NCI-H1436 (cell line): Measurements from ENCODE around the gene PKHD1.

Experiments used
- DNase-seq: peaks from one replicate; lab custom pipeline; 2025; lab: John Stamatoyannopoulos, UW

PKHD1 gene

GRCh38 chr6:51788121-51788520, 299.3 kb downstream of the PKHD1 start:
- no peak for DNase-seq

DNA sequence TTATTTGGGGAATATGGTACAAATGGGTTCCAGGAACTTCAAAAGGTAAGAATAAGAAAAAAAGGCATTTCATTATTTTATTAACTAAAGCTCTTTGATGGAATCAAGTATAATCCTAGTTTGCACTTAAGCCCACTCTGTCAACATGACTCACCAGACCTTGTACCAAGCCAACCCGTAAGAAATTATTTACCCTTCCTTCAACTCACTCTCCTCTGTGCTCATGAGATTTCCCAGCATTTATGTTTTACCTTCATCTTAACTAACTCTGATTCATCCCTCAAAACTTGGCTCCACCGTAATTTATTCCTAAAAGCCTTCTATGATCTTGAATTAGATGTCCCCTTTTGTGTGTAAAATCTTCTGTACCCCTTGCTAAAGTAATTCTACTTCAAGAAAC, 308.7 kb downstream of the PKHD1 start:
- no peak for DNase-seq

- no peak for DNase-seq
These were observed 309.8 kb downstream of the PKHD1 start for GRCh38 chr6:51777618-51778017.

DNA sequence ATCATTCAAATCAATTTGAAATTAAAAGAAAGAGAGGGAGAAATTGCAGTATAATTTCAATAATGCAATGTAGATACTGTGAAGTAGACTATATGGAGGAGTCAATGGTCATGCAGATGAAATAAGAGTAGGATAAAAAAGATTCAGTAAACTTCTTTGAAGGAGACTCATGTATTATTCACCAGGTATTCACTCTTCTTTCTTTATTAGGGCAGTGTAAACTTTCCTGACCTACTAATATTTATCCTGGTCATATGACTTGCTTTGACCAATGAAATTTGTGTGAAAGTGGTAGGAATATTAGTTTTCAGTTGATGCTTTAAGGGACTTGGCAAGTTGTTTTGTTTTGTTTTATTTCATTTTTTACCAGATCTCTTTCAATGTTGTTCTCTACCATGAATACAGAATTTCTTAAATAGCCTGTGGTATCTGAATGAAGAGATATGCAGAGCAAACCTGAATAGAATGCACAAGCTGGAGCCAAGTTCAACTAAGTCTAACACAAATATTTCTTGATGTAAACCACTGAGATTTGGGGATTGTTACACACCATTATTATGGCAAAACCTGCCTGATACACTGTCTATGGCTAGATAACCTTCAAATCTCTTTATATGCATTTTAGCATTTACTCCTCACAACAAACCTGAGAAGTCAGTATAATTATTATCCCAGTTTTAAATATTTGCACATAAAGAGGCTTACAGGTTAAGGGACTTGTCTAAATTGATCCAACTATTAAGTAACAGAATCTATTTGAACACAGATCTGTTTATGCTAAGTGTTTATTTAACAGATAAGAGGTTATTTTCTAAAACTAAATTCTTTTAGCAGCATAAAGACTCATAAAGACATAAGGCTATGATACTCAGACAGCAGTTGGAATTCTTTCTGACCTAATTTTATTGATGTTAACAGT, 311.2 kb downstream of the PKHD1 start:
- no peak for DNase-seq

DNA sequence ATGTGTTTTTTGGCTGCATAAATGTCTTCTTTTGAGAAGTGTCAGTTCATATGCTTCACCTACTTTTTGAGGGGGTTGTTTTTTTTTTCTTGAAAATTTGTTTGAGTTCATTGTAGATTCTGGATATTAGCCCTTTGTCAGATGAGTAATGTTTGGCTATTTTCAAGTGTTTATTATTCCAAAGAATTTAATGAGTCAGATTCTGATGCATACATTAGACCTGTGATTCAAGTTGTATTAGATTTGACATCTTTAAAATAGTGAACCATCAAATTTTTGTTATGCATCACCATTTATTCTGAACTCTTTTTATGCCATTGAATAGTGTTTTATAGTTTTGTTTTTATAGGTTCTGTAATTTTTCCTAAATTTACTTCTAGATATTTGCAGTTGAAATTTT, 319.3 kb downstream of the PKHD1 start:
- DNase-seq: no peak

DNA sequence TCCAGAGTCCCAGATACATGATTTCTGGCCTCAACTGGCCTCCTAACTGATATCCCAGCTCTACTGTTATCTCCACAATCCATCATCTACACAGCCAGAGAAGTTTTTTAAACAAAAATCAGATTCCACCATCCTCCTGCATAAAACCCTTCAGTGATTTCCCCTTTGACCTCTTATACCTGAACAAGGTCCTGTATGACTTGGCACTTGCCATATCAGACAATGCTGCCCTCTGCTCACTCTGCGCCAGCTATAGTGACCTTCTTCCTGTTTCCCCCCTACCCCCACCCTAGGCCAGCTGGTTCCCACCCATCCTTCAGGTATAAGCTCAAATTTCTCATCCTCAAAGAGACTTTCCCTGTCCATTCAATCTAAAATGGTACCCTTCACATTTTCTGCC, 322.2 kb downstream of the PKHD1 start:
- DNase-seq: no peak

GRCh38 chr6:51753635-51754034, 333.8 kb downstream of the PKHD1 start:
- peak; percentile 0 for DNase-seq

DNA sequence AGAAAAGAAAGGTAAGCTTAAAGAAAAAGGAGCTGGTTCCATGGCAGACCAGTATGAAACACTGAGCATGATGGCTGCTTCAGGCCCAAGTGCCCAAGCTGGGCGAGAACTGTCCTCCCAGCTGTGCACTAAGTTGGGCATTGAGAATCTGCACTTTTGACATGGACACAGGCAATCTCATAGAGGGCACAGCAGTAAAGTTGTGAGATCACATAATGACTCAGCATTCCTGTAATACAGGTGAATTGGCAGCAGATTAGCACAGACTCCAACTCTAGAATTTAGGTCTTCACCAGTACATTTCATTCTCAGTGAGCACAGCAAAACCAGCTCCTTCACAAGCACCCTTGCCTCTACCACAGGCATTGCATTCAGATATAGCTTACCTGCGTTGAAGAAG, 343.4 kb downstream of the PKHD1 start:
- DNase-seq: no peak

DNA sequence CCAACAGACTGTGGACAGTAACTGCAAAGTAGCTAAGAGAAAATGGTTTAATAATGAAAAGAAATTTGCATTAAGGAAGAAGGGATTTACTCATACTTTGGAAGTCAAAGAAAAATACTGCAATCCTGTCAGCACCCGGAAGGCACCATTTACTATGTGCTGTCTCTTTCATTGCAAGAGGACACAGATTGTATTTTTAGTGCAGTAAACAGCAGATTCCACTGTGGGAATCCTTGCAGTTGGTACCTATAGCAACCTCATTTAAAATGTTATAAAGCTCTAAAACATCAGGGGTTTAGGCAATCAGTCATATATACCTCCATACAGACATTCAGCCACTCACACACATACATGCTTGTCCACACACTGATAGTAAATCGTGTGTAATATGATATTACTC, 346.8 kb downstream of the PKHD1 start:
- DNase-seq: no peak

DNA sequence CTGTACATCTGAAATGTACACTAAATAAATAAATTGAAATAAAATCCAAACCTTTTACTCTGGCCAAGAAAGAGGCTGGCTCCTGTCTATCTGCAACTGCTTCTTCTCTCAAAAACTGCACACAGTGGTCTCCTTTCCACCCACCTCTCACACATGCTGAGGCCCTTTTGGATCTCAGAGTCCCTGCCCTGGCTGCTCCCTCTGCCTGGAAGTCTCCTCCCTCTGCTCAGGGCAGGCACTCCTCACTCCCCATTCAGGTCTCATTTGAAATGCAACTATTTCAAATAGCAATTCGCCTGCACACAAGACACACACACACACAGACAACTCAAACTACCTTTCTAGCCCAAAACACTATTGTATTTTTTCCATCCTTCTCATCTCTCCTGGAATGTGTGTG, 348.8 kb downstream of the PKHD1 start:
- no peak for DNase-seq

DNA sequence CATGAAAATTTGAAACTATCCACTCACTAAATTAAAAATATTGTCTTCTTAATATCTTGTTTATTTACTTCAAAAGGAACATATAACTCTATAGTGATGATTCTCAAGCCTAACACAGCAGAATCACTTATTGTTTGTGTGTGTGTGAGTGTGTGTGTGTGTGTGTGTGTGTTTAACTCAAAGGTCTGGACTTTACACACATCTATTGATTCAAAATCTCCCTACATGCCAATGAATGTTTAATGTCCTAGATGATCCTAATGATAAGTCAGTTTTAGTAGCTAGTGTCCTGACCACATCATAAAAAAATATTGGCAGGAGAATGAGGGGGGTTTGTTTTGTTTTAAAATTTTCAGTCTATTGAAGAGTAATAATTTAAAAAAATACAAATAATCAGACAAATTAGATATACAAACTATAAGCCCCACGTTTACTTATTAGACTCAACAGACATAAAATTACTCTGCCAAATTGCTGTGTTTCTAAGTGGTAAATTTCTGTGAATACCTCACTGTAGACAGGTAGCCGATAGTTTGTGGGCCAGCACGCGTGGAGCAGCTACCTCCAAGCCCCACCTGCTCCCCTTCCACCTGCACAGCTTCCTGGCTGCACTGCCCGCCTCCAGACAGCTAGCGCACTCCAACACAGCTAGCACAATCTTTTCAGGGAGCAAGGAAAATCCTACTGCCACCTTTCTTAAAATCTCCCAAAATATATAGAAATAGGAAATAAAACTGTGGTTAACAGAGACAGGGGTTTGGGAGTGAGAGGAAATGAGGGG, 349.6 kb downstream of the PKHD1 start:
- no peak for DNase-seq

DNA sequence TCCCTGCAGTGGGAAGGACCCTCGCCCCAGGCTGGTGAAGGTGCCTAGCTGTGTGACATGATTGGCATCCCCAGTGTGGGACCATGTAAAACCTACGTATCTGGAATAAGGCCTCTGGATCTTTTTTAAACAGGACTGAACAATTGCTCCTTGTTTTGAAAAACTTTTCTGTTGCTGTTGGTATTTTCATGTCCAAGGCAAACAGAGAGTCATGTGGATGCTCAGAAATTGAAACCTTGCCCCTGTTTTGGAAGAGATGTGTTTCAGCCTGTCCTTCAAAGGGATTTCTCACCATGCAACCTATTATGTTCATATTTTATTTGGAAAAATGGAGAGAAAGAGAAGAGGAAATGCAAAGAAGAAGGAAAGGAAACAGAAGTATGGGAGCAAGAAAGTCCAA, 362.3 kb downstream of the PKHD1 start:
- no peak for DNase-seq

- DNase-seq: no peak
These were observed 367.1 kb downstream of the PKHD1 start for GRCh38 chr6:51720327-51720726.

DNA sequence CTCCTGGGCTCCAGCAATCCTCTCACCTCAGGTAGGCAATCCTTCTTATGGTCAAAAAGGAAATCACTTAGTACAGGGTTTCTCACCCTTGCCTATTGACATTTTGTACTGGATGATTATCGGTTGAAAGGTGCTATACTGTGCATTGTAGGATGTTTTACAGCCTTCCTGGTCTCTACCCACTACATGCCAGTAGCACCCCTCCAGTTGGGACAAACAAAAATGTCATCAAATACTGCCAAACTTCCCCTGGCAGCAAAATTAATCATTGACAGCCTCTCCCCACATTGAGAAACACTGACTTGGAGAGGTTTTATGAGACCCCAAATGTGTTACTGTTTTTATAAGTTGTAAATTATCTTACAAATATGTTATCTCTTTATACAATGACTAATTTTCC, 368.1 kb downstream of the PKHD1 start:
- DNase-seq: no peak

GRCh38 chr6:51718533-51718932, 368.9 kb downstream of the PKHD1 start:
- DNase-seq: no peak

DNA sequence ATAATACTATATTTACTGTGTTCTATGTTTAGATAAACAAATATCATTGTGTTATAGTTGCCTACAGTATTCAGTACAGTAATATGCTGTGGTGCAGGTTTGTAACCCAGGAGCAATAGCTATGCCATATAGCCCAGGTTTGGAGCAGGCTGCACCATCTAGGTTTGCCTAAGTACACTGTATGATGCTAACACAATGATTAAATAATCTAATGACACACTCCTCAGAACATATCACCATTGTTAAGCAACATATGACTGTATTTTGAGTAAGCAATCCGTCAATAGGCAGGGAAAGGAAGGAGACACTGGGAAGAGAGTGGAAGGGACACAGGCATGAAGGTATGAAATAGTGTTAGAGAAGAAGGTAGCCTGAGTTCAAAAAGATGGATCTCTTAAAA, 369.9 kb downstream of the PKHD1 start:
- DNase-seq: no peak

DNA sequence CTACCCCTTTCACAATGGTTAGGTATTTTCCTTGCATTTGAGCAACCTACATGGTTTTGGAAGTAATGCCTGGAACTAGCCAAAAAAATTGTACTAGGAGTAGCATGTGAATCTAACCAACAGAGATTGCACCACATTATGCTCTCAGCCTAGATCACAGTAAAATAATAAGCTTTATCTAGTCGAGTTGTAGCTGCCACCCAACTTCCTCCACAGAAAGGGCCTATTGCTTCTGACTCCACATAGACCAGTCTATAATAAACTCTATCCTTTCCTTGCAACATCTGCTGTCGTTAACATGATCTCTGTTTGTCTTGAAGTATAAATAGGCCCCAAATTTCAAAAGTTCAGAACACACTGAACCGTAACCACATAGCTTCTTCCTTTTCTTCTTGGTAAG, 375.5 kb downstream of the PKHD1 start:
- DNase-seq: no peak

DNA sequence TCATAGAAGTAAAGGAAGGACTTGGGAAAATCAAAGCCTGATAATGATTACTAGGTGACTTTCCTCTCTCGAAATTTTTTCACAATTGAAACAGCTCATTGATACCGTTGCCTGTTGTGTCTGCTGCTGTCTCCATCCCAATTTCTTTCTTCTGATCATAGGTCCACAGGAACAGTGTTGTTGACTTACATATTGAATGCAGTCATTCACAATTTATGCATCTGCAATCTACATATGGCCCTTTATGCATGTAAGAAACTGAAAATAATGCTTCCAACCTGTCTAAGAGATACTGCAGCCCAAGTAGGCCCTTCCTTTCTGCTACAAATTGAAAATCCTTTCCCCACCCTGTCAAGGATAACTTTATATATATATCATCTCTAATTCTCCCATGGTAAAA, 381.3 kb downstream of the PKHD1 start:
- DNase-seq: no peak

- DNase-seq: no peak
These were observed 382.4 kb downstream of the PKHD1 start for GRCh38 chr6:51704932-51705540.

- DNase-seq: no peak
These were observed 384.6 kb downstream of the PKHD1 start for GRCh38 chr6:51702851-51703250.

DNA sequence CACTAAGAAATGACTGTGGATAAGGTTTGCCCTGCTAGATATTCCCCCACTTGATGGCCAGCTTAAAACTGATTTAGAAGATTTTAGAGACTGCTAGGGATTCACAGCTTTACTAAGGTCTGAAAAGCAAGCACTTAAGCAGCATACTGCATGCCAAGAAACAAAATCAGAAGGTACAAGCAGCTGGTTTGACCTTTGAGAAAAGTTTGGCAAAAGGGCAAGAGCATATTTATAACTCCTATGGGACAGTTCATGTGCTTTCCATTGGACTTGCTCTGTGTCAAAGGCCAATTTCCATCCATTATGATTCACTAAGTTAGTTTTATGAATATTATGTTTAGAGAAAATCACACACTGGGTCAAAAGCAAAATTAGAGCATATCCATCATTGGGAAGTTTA, 402.8 kb downstream of the PKHD1 start:
- DNase-seq: no peak

DNA sequence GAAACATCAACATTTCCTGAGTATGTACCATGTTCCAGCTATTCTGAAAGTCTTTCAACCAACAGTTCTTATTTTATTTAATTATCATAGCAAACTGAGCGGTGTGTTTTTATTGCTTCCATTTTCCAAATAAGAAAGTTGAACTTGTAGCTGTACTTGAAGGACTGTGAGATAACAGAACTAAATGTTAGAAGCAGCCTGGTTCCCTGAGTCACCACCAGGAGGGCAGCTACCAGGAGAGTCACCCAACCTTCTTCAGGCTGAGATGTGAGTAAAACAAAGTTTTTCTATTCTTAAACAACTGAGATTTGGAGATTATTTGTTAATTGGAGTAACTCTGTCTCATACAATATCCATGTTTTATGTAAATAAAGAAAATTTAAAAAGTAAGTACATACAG, 403.4 kb downstream of the PKHD1 start:
- DNase-seq: no peak
